K562 (cell line): Measurements from ENCODE around the gene ATP6V0D1. TPM values are rescaled to one million over a fixed set of nuclear protein-coding genes. Genes with fewer than 3 reads are reported as not detected.

Source experiments
- ATAC-seq: fragments of 200-7000 bp; cut with Tn5 transposase; 3 replicates; pipeline ENCODE4 v1.9.1; 2020; ENCODE audit warnings: moderate library complexity
- BruUV-seq: library from RNA; stranded (reverse); fragments of 400-500 nt; replicated peaks from 2 replicates; lab custom pipeline; 2021; lab: Mats Ljungman, UMichigan
- CTCF ChIA-PET: fragments of 300-600 bp; formaldehyde crosslinking; extraction: SDS; loops from one replicate; lab custom pipeline; 2021; ENCODE audit warnings: low intra/inter-chr PET ratio; lab: Yijun Ruan, JAX
- POLR2A ChIA-PET: fragments of 300-600, 350-650 bp; sonication (Branson Sonifier 250); formaldehyde crosslinking; extraction: SDS; loops from one replicate; lab custom pipeline; 2021; ENCODE audit warnings: antibody characterized with exemption, inconsistent platforms; lab: Yijun Ruan, JAX
- DNase-seq, 4 experiments: peaks; one replicate each; pipeline versions ENCODE4 v3.0.0 to v3.0.0-alpha.2; 2011 to 2018; ENCODE audit warnings: low spot score in 3 of 4, mixed read lengths in 3 of 4; ENCODE audit errors: extremely low read depth in 1 of 4
- FAIRE-seq: peaks from 2 replicates; lab custom pipeline; 2011; peaks lifted over from hg19 to GRCh38; lab: Jason Lieb, UNC
- H2AFZ ChIP-seq: 2 replicates; pipeline ENCODE4 v1.6.0; 2011; ENCODE audit warnings: low read depth, low read length, control low read depth, inconsistent platforms
- H3K27ac ChIP-seq: fragments of 200-600 bp; 3 replicates; pipeline ENCODE4 v1.8.0; 2011; ENCODE audit warnings: low read depth, mild to moderate bottlenecking, control low read depth, inconsistent platforms, low read length, moderate library complexity, mixed read lengths; ENCODE audit errors: extremely low read depth
- H3K27me3 ChIP-seq, 2 experiments: fragments of 300-600 bp in 1 of 2; 2 replicates in 1 of 2; 3 replicates in 1 of 2; pipeline versions ENCODE4 v1.6.0 to v1.8.0; 2011; ENCODE audit warnings: inconsistent platforms in 2 of 2, low read length in 2 of 2, mild to moderate bottlenecking in 1 of 2, mixed read lengths in 1 of 2, moderate library complexity in 1 of 2; ENCODE audit not compliant: control insufficient read depth in 2 of 2, insufficient read depth in 2 of 2
- H3K36me3 ChIP-seq: fragments of 300-600 bp; 3 replicates; pipeline ENCODE4 v1.8.0; 2011; ENCODE audit warnings: mild to moderate bottlenecking, low read length, inconsistent platforms; ENCODE audit not compliant: control insufficient read depth, insufficient read depth
- H3K4me1 ChIP-seq, 2 experiments: fragments of 200-600 bp in 1 of 2; replicated peaks in 1 of 2; 2 replicates in 1 of 2; 3 replicates in 1 of 2; pipeline versions ENCODE4 v1.5.1 to v1.8.0; 2011; ENCODE audit warnings: inconsistent platforms in 2 of 2, low read length in 2 of 2, mild to moderate bottlenecking in 1 of 2, mixed read lengths in 1 of 2, moderate library complexity in 1 of 2; ENCODE audit not compliant: control insufficient read depth in 2 of 2, insufficient read depth in 2 of 2
- H3K4me2 ChIP-seq: 2 replicates; pipeline ENCODE4 v1.6.1; 2011; ENCODE audit warnings: low read length, control low read depth, inconsistent platforms, mixed read lengths; ENCODE audit not compliant: insufficient read depth
- H3K4me3 ChIP-seq: fragments of 200-600 bp; sonication (generic), shearing (Covaris generic); 2 replicates; pipeline ENCODE4 v1.5.1; 2016; ENCODE audit warnings: control low read depth, inconsistent platforms
- H3K79me2 ChIP-seq: fragments of 200-600 bp; 3 replicates; pipeline ENCODE4 v1.8.0; 2011; ENCODE audit warnings: low read length, inconsistent platforms; ENCODE audit not compliant: control insufficient read depth, insufficient read depth
- H3K9ac ChIP-seq, 2 experiments: 2 replicates each; pipeline versions ENCODE4 v1.6.0 to v1.6.1; 2011; ENCODE audit warnings: low read depth in 2 of 2, low read length in 2 of 2, control low read depth in 1 of 2, inconsistent platforms in 1 of 2, mild to moderate bottlenecking in 1 of 2, mixed read lengths in 1 of 2; ENCODE audit not compliant: insufficient read depth in 1 of 2
- H3K9me1 ChIP-seq: one replicate; pipeline ENCODE4 v1.6.0; 2011; ENCODE audit warnings: inconsistent platforms, mild to moderate bottlenecking, low read length, moderate library complexity; ENCODE audit not compliant: control insufficient read depth, insufficient read depth
- H3K9me3 ChIP-seq: replicated peaks from 2 replicates; pipeline ENCODE4 v1.5.1; 2011; ENCODE audit warnings: low read depth, low read length, inconsistent platforms; ENCODE audit not compliant: control insufficient read depth, insufficient read depth
- H4K20me1 ChIP-seq: replicated peaks from 2 replicates; pipeline ENCODE4 v1.6.1; 2011; ENCODE audit warnings: low read length, inconsistent platforms, mixed read lengths; ENCODE audit not compliant: control insufficient read depth, insufficient read depth
- FOS ChIP-seq: IDR thresholded peaks from 3 replicates; pipeline ENCODE4 v1.6.1; 2011; ENCODE audit not compliant: insufficient read length; ENCODE audit errors: extremely low read depth
- KLF6 ChIP-seq: fragments of 250-450 bp; sonication (Bioruptor Pico); IDR thresholded peaks from 2 replicates; pipeline ENCODE4 v1.4.0; 2020; ENCODE audit warnings: mild to moderate bottlenecking, moderate library complexity, borderline replicate concordance
- NR4A1 ChIP-seq, 2 experiments: fragments of 250-450 bp in 1 of 2; fragments of 450-650 bp in 1 of 2; sonication (Bioruptor Pico) in 1 of 2; IDR thresholded peaks; 2 replicates each; pipeline versions ENCODE4 v1.4.0 to v1.6.1; 2016 to 2020; ENCODE audit warnings: mild to moderate bottlenecking in 2 of 2, missing compliant biosample characterization in 1 of 2, missing genetic modification characterization in 1 of 2, moderate library complexity in 1 of 2
- WGBS: fragments of 100-300 bp; shearing (Covaris generic); methylation state at CpG from one replicate; pipeline ENCODE4 v1.1.6; 2016; ENCODE audit warnings: low coverage, mixed read lengths; ENCODE audit not compliant: insufficient coverage; ENCODE audit errors: missing lambda C conversion rate; 5-methylcytosine and 5-hydroxymethylcytosine counted together
- in situ Hi-C: fragments of 300-500 bp; cut with MboI; formaldehyde crosslinking; loops from 4 replicates; pipeline ENCODE4 v1.15.0; 2018; ENCODE audit warnings: inconsistent platforms, mixed read lengths
- intact Hi-C: fragments of 100-400 bp; cut with micrococcal nuclease; formaldehyde crosslinking; loops from 2 replicates; pipeline ENCODE4 v1.14.2; 2022
- polyA plus RNA-seq, 8 experiments: library from polyadenylated mRNA; depleted of rRNA in 4 of 8; stranded (reverse) in 5 of 8; unstranded in 3 of 8; fragments of >200 nt; fragmentation: Nextera tagmentation in 2 of 8; fragmentation: Illumina TruSeq in 1 of 8; extraction: Ambion mirVana in 2 of 8; extraction: Trizol in 1 of 8; gene quantifications; 2 replicates each; pipeline versions ENCODE4 v1.2.1 to v1.2.3, GENCODE V29; 2011 to 2014; ENCODE audit warnings: inconsistent platforms in 1 of 8, missing spikeins in 1 of 8
- total RNA-seq, 7 experiments: library from RNA; depleted of rRNA in 6 of 7; stranded (reverse); fragments of >200 nt in 6 of 7; fragmentation: Illumina TruSeq in 2 of 7; extraction: Trizol in 2 of 7; gene quantifications; 2 replicates each; pipeline versions ENCODE4 v1.2.1 to v1.2.3, GENCODE V29; 2011 to 2021; ENCODE audit warnings: low replicate concordance in 1 of 7

Gene ATP6V0D1
- total and polyA plus RNA-seq, 9 of the 15 experiments (the other 6 are each of a cell fraction or from before 2014, with no cell fraction given), result 23.2 to 69.7 (median 45.6) TPM

GRCh38 chr16:67445913-67446907 lies 34.7 kb downstream of the ATP6V0D1 start:
- Histone ChIP-seq H3K9ac (peak overlapping the region in 1 of 2 experiments; percentile 82; a peak in 2 of 4 replicates), H3K36me3 (peaks cover 69% of the 10 kb centered on the region; the same call in 2 of the 3 replicates), H3K4me2 (no peak overlapping the region), H3K27ac (no peak overlapping the region), H3K4me1 (peaks cover 0 to 38% of the 10 kb centered on the region in 2 experiments; a peak in 2 of 5 replicates), H3K79me2 (no peaks in the 10 kb centered on the region), H3K9me1 (peaks cover under 1% of the 10 kb centered on the region), H3K4me3 (no peak overlapping the region), H3K27me3 (no peaks in the 10 kb centered on the region), H4K20me1 (peaks cover 19% of the 10 kb centered on the region), H2AFZ (no peak overlapping the region), H3K9me3 (no peaks in the 10 kb centered on the region)
- ChIA-PET CTCF (no interaction called here), POLR2A (interaction anchor here (0.6 to 1.1 kb wide), 4 partner anchors 9 to 749 kb away, joined by 3 to 4 read pairs (median 4); partner anchors contain the start of gene CES3)
- intact Hi-C loops, result loop anchor here (2.0 kb wide), 1 partner anchor 17 kb away; no protein-coding TSS in a partner anchor
- FAIRE-seq (no peak), ATAC-seq (peak; percentile 14), DNase-seq (no peak)
- BruUV-seq, result no TSS peak
- TF ChIP-seq NR4A1 (CRISPR knock-in tag; IDR thresholded peaks at IDR 0.05) (no peak), NR4A1 (tag; IDR thresholded peaks at IDR 0.05) (no peak), KLF6 (no peak), FOS (no peak)
- 75% methylated on average over 10 of the region's 12 CpGs for WGBS
- in situ Hi-C loops, result no loop called here
